ENCODE results near the gene MLC1.

The MLC1 gene

DNA sequence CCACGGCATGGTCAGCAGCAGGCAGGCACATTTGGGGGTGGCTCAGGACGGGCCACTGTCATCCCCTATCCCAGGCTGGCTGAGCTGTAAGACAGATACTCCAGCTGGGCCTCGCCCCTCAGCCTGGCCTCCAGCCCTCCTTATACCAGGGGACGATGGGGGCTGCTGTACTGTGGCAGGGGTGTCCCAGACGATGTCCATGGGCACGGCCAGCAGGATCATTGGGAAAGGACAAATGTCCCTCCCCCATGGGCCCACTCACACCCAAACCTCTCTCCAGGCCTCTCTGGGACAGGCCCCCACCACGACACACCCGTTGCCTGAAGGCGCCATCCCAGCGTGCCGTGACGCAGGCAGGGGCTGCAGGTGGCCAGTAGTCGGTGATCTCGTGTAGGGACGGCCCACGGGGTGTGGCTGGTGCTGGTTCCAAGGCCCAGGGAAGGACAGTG lies 71.1 kb downstream of the MLC1 start:
- no peak for DNase-seq

DNA sequence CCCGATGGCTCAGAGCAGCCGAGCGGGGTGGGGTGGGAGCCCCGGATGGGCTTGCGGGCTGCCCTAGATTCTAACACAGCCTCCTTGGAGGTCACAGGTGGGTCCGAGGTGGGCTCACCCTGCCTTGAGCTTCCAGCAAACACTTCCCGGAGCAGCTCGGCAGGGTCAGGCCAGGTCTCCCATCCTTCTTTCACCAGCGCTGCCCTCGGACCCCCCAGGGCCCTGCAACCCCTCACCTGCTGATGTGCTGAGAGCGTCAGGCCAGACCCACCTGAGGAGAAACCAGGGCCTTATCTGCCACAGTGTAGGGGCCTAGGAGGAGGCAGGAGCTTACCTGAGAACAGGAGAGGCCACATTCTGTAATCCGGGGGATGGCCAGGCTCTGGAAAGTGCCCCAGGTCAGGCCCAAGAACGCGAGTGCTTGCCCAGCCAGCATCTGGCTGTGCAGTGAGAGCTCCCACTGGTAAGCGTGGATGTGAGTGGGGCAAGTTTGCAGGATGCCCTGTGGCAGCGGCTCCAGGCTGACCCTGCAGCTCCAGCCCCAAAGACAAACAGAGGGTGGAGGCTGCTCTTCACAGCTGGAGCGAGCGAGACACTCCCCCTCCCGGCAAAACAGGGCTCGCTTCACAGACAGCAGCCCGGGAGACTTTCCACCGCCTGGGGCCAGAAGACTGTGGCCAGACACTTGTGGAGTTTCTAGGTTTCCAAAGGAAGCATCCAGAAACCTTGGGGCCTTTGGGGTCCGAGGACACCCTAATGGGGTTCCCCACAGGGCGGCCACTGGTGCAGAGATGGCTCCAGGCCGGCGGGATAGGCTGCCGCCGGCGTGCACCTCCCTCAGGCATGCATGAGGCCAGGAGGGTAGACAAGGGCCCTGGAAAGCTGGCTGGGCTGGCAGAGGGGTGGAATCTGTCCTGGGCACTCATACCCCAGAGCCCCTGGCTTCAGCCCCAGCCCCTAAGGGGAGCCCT lies 72.7 kb downstream of the MLC1 start, which contains the start of gene IL17REL:
Gene IL17REL, minus strand, starts transcription at position 555 of the 971 bp plus-strand sequence. Its CDS starts 119 bp downstream, at position 436.
- DNase-seq = no peak

DNA sequence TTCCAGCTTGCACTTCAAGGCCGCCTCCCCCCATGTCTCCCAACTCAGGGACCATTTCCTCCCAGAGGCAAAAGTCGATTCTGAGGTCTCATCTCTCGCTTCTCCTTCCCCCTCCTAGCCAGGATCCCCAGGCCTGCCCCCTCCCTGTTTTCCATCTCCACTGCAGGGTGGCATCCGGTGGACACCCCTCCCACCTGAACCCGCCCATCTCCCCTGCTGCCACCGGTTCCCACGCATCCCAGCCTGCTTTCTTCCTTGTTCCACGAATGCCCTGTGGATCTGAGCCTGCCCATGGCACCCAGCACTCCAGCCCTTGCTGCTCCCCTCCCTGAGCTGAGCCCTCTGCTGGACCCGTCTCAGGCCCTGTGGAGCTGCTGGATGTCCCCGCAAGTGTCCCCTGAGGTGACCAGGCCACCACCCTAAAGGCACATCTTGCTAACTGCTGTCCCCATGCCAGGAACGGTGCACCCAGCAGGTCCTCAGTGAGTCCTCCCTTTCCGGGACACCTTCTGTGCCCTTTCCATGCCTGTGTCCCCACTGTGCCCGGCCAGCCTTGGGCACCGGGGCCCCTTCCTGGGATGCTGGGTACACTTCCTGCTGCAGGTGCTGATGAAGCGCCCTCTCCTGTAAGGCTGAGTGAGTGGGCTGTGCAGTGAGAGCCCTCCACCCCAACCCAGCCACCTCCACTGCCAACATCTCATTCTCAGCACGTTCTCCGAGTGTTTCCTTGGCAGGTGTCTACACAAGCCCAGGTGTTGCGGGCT lies 73.6 kb downstream of the MLC1 start:
- DNase-seq = no peak

DNA sequence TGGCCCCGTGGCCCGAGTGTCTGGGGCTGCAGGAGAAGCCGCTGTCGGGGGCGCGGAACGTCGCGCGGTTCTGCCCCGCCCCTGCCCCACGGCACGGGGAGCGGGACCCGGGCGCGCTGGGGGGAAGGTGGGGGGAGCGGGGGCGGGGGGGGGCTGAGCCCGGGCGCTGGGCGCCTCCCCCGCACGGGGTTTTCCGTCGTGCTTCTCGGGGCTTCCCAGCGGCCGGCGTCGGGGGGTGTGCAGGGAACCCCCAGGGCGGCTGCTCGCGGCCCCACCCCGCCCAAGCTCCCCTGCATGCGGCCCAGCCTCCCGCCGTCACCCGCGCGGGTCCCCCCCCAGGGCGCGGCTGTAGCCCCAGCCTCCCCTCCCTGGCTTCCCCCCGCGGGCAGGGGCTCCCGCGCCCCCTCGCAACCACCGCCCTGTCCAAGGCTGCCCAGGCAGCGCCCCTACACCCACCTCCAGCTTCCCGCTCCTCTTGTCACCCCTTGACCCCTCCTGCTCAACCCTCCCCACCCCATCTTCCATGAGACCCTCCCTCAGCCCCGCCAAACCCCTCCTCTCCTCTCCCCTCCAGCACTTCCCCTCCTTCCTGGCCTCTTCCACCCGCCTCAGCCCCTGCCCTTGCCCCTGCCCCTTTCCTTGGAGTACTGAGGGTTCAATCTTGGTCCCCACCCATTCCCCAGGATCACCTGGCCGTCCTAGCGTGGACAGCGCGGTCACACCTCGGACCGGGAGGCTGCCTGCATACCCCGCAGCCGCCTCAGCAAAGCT lies 74.4 kb downstream of the MLC1 start:
- DNase-seq = peak; percentile 51

DNA sequence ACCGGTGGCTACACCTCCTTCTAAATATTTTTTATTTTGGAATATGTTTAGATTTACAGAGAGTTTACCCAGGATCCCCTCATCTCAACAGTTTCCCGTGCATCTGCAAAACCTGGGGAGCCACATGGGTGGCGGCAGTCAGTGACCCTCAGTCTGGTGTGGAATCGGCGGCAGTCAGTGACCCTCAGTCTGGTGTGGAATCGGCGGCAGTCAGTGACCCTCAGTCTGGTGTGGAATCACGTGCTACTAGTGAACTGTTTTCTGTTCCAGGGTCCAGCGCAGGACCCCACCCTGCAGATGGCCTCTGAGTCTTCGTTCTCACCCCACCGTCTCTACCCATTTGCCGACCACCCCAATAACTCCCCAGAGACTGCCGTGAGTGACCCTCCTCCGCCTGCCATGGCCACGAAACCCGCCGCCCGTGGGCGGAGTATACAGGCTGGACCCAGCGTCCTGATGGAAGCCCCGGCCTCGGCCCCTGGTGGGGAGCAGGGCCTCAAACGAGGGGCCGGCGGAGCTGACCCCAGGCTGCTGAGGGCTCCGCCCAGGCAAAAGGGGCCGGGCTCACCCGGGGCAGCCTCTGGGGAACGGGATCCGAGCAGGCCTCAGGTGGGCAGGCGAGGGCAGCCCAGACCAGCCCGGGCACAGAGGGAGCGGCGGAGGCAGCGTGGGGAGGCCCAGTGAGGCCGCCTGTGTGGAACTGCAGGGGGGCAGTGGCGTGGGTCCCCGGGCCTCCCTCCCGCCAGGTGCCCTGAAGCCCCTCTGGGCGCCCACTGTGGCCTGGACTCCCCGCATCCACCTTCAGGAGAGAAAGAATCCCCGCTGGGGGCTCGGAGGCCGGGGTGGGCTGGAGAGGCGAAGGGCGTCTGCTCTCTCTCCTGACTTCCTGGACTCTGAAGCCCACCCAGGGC lies 75.2 kb downstream of the MLC1 start:
- DNase-seq = no peak

All from CD4-positive, alpha-beta T cell treated with Interleukin-6 for 4 hours (primary cell).